ENCODE data around the gene IL3RA. TPM values are rescaled to one million over a fixed set of nuclear protein-coding genes. Genes with fewer than 3 reads are reported as not detected.
"Not testable (repeated sequence)": the region's sequence is repeated elsewhere in the genome, so short reads cannot be mapped to it uniquely, and the experiment has no call there.

IL3RA gene
- total and polyA plus RNA-seq, 2 experiments from 2014 or later, result 0.86 TPM; not detected in 1

GRCh38 chrX:1330605-1331004 lies 6.0 kb upstream of the IL3RA start:
- Mint-ChIP-seq H3K27me3 (ENCODE audit: insufficient read depth, low read depth, poor library complexity) (peaks cover 9% of the 10 kb centered on the region), H3K9me3 (peaks cover 83% of the 10 kb centered on the region), H3K4me3 (no peak overlapping the region), H3K27ac (no peak overlapping the region), H3K36me3 (ENCODE audit: low read depth) (peaks cover 22% of the 10 kb centered on the region), H3K4me1 (no peaks in the 10 kb centered on the region)
- H3K27ac ChIP-seq (ENCODE audit: low read depth), result no peak overlapping the region
- no peaks in the 10 kb centered on the region for H3K9me2 ChIP-seq (ENCODE audit: insufficient read depth)
- H3K4me3 ChIP-seq, result no peak overlapping the region
- no peaks in the 10 kb centered on the region for H3K4me1 ChIP-seq (ENCODE audit: insufficient read depth)
- no peaks in the 10 kb centered on the region for H3K79me2 ChIP-seq (replicated peaks; ENCODE audit: insufficient read depth)
- H3K36me3 ChIP-seq (ENCODE audit: insufficient read depth), result no peaks in the 10 kb centered on the region
- ATAC-seq (no peak), DNase-seq (ENCODE audit: low spot score) (no peak)
- H3K27me3 ChIP-seq (ENCODE audit: insufficient read depth), result no peaks in the 10 kb centered on the region
- H3F3A ChIP-seq (replicated peaks; ENCODE audit: low read depth), result peaks cover 3% of the 10 kb centered on the region; the same call in 1 of the 2 replicates
- H3K4me2 ChIP-seq, result no peak overlapping the region
- no peak for TF ChIP-seq CTCF (conservative IDR thresholded peaks at IDR 0.05; ENCODE audit: low read depth in 2 of 2)
- TF ChIP-seq ETS1 (IDR thresholded peaks at IDR 0.05), result no peak
- no peak for TF ChIP-seq NANOG (IDR thresholded peaks at IDR 0.05; ENCODE audit: borderline replicate concordance)
- TF ChIP-seq POLR2AphosphoS5 (IDR thresholded peaks at IDR 0.05; ENCODE audit: low read depth), result no peak
- TF ChIP-seq JUNB (IDR thresholded peaks at IDR 0.05; ENCODE audit: unreplicated experiment), result no peak
- TF ChIP-seq STAT1 (IDR thresholded peaks at IDR 0.05; ENCODE audit: unreplicated experiment), result no peak
- no peaks in the 10 kb centered on the region for H4K20me1 ChIP-seq (replicated peaks; ENCODE audit: insufficient read depth)
- no peak overlapping the region for H2AFZ ChIP-seq

GRCh38 chrX:1332433-1332832 lies 4.2 kb upstream of the IL3RA start:
- not testable (repeated sequence) for H3K36me3 ChIP-seq (ENCODE audit: insufficient read depth); H3K27me3 ChIP-seq (ENCODE audit: insufficient read depth); H3K4me2 ChIP-seq; H3K4me3 ChIP-seq; H3K9me2 ChIP-seq (ENCODE audit: insufficient read depth); H4K20me1 ChIP-seq (replicated peaks; ENCODE audit: insufficient read depth); H3K27ac Mint-ChIP-seq; ATAC-seq; H3K4me1 Mint-ChIP-seq; H3F3A ChIP-seq (replicated peaks; ENCODE audit: low read depth); DNase-seq (ENCODE audit: low spot score); H3K4me3 Mint-ChIP-seq; H3K4me1 ChIP-seq (ENCODE audit: insufficient read depth); H3K27ac ChIP-seq (ENCODE audit: low read depth); H3K79me2 ChIP-seq (replicated peaks; ENCODE audit: insufficient read depth)
- peak overlapping the region; percentile 75; the same call in 1 of the 2 replicates for H2AFZ ChIP-seq
- peaks cover 11% of the 10 kb centered on the region for H3K27me3 Mint-ChIP-seq (ENCODE audit: insufficient read depth, low read depth, poor library complexity)
- peaks cover 87% of the 10 kb centered on the region for H3K9me3 Mint-ChIP-seq
- peaks cover 33% of the 10 kb centered on the region for H3K36me3 Mint-ChIP-seq (ENCODE audit: low read depth)

GRCh38 chrX:1334854-1335253 lies 1.7 kb upstream of the IL3RA start:
- no peak for TF ChIP-seq REST (IDR thresholded peaks at IDR 0.05; ENCODE audit: unreplicated experiment)
- TF ChIP-seq JUNB (IDR thresholded peaks at IDR 0.05; ENCODE audit: unreplicated experiment), result no peak
- TF ChIP-seq NANOG (IDR thresholded peaks at IDR 0.05; ENCODE audit: borderline replicate concordance), result no peak
- TF ChIP-seq EZH2phosphoT487 (IDR thresholded peaks at IDR 0.05; ENCODE audit: unreplicated experiment), result no peak
- no peak for TF ChIP-seq POLR2AphosphoS5 (IDR thresholded peaks at IDR 0.05; ENCODE audit: low read depth)
- TF ChIP-seq ZNF331 (CRISPR knock-in tag; IDR thresholded peaks at IDR 0.05; ENCODE audit: low read depth), result no peak
- TF ChIP-seq STAT1 (IDR thresholded peaks at IDR 0.05; ENCODE audit: unreplicated experiment), result no peak
- TF ChIP-seq CTCF (conservative IDR thresholded peaks at IDR 0.05; ENCODE audit: low read depth in 2 of 2), result no peak
- ATAC-seq (no peak), DNase-seq (ENCODE audit: low spot score) (no peak)
- H3K27me3 Mint-ChIP-seq (ENCODE audit: insufficient read depth, low read depth, poor library complexity), result peaks cover 10% of the 10 kb centered on the region
- no peaks in the 10 kb centered on the region for H3K4me1 Mint-ChIP-seq
- Histone ChIP-seq H3K79me2 (replicated peaks; ENCODE audit: insufficient read depth) (no peaks in the 10 kb centered on the region), H3K4me3 (no peak overlapping the region), H3K27me3 (ENCODE audit: insufficient read depth) (no peaks in the 10 kb centered on the region), H3K36me3 (ENCODE audit: insufficient read depth) (no peaks in the 10 kb centered on the region), H3K4me2 (no peak overlapping the region), H3K4me1 (ENCODE audit: insufficient read depth) (no peaks in the 10 kb centered on the region), H4K20me1 (replicated peaks; ENCODE audit: insufficient read depth) (no peaks in the 10 kb centered on the region), H3K27ac (ENCODE audit: low read depth) (no peak overlapping the region), H3K9me2 (ENCODE audit: insufficient read depth) (no peaks in the 10 kb centered on the region), H2AFZ (no peak overlapping the region), H3F3A (replicated peaks; ENCODE audit: low read depth) (0 out of 2 replicates have a peak, but pooled peaks cover 4% of the 10 kb centered on the region)
- no peak overlapping the region for H3K4me3 Mint-ChIP-seq
- H3K27ac Mint-ChIP-seq, result no peak overlapping the region
- H3K9me3 Mint-ChIP-seq, result peaks cover 91% of the 10 kb centered on the region
- H3K36me3 Mint-ChIP-seq (ENCODE audit: low read depth), result peaks cover 45% of the 10 kb centered on the region
